ENCODE data around the gene EML5. TPM values are rescaled to one million over a fixed set of nuclear protein-coding genes. Genes with fewer than 3 reads are reported as not detected.

The EML5 gene
- total and polyA plus RNA-seq, 2 experiments from 2014 or later: 0.18 to 1.6 TPM

GRCh38 chr14:88834883-88835431, 42.2 kb upstream of the EML5 start:
- Mint-ChIP-seq H3K36me3 (ENCODE audit: low read depth) (peaks cover 12% of the 10 kb centered on the region; the same call in 2 of the 3 replicates), H3K4me1 (peaks cover 8% of the 10 kb centered on the region), H3K27ac (no peak overlapping the region), H3K4me3 (no peak overlapping the region), H3K27me3 (ENCODE audit: insufficient read depth, low read depth, poor library complexity) (peaks cover 2% of the 10 kb centered on the region), H3K9me3 (no peaks in the 10 kb centered on the region; the same call in 2 of the 3 replicates)
- Histone ChIP-seq H2AFZ (no peak overlapping the region), H3K4me1 (ENCODE audit: insufficient read depth) (no peaks in the 10 kb centered on the region), H3K4me2 (no peak overlapping the region), H3K4me3 (no peak overlapping the region), H3K27me3 (ENCODE audit: insufficient read depth) (no peaks in the 10 kb centered on the region), H3F3A (replicated peaks; ENCODE audit: low read depth) (no peaks in the 10 kb centered on the region), H3K9me2 (ENCODE audit: insufficient read depth) (no peaks in the 10 kb centered on the region), H4K20me1 (replicated peaks; ENCODE audit: insufficient read depth) (no peaks in the 10 kb centered on the region), H3K27ac (ENCODE audit: low read depth) (no peak overlapping the region), H3K36me3 (ENCODE audit: insufficient read depth) (no peaks in the 10 kb centered on the region), H3K79me2 (replicated peaks; ENCODE audit: insufficient read depth) (no peaks in the 10 kb centered on the region)
- ATAC-seq (no peak), DNase-seq (ENCODE audit: low spot score) (no peak)
- TF ChIP-seq CREB1 (CRISPR knock-in tag; IDR thresholded peaks at IDR 0.05; ENCODE audit: low read depth): no peak
- no peak for TF ChIP-seq ZNF114 (CRISPR knock-in tag; IDR thresholded peaks at IDR 0.05)
- TF ChIP-seq POLR2AphosphoS5 (IDR thresholded peaks at IDR 0.05; ENCODE audit: low read depth): no peak
- TF ChIP-seq NANOG (IDR thresholded peaks at IDR 0.05; ENCODE audit: borderline replicate concordance): no peak
- no peak for TF ChIP-seq JUNB (IDR thresholded peaks at IDR 0.05; ENCODE audit: unreplicated experiment)
- TF ChIP-seq CTCF (conservative IDR thresholded peaks at IDR 0.05; ENCODE audit: low read depth in 2 of 2): no peak
- no peak for TF ChIP-seq EZH2 (IDR thresholded peaks at IDR 0.05; ENCODE audit: low read depth, unreplicated experiment)
- TF ChIP-seq REST (IDR thresholded peaks at IDR 0.05; ENCODE audit: unreplicated experiment): no peak
- TF ChIP-seq STAT1 (IDR thresholded peaks at IDR 0.05; ENCODE audit: unreplicated experiment): no peak
- no peak for TF ChIP-seq ETS1 (IDR thresholded peaks at IDR 0.05)
- TF ChIP-seq ZNF331 (CRISPR knock-in tag; IDR thresholded peaks at IDR 0.05; ENCODE audit: low read depth): no peak
- TF ChIP-seq EZH2phosphoT487 (IDR thresholded peaks at IDR 0.05; ENCODE audit: unreplicated experiment): no peak
- no peak for TF ChIP-seq ZNF462 (CRISPR knock-in tag; IDR thresholded peaks at IDR 0.05)

Data from GM23338 (cell line).